GM13977 (cell line): ENCODE results near the gene MGRN1.

Experiments
- DNase-seq: peaks from one replicate; pipeline ENCODE4 v3.0.0; 2012; ENCODE audit warnings: low spot score
- in situ Hi-C: fragments of 300-500 bp; cut with MboI; formaldehyde crosslinking; loops from one replicate; pipeline ENCODE4 v1.12.0; 2022; ENCODE audit warnings: low sequenced_read_pairs, low pct_unique_long_range_greater_than_20kb, mixed read lengths, inconsistent platforms; ENCODE audit not compliant: unreplicated experiment
- TF ChIP-seq, protein P1 (sequence below): IDR thresholded peaks from 2 replicates; pipeline ENCODE4 v1.5.1; 2012; ENCODE audit warnings: mild to moderate bottlenecking, control low read depth; ENCODE audit not compliant: insufficient read depth; ENCODE audit errors: extremely low read depth, missing control alignments

Gene MGRN1

DNA sequence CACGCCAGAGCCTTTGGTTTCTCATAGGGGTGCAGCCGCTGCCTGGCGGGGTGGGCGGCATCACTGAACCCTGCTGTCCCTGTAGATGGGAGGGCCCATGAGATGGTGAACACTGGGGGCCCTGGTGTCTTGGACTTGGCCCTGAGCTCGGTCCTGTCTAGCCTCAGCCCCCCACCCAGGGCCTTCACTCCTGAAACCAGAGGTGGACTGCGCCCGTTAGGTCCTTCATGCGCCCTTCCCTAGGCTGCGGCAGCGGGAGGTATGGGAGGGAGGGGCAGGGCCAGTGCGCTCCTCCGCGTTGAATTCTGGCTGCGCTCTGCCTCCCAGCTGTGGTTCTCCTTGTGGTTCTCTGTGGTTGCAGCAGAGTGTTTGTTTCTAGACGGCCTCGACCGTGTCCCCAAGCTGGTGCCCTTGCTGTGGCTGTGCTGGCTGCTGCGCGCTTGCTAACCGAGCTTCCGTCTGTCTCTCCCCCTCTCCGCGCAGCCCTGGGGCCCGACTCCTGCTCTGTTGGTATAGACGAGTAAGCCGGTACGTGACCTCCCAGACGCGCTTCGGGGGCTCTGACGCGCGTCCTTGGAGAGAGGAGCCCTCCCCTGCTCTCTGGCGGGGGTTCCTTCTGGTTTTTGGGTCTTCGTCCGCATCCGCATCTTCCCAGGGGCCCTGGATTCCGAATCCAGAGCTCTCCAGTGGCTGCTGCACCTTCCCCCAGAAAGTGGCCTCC is 61.3 kb downstream of the MGRN1 start:
- TF ChIP-seq, protein P1, sequence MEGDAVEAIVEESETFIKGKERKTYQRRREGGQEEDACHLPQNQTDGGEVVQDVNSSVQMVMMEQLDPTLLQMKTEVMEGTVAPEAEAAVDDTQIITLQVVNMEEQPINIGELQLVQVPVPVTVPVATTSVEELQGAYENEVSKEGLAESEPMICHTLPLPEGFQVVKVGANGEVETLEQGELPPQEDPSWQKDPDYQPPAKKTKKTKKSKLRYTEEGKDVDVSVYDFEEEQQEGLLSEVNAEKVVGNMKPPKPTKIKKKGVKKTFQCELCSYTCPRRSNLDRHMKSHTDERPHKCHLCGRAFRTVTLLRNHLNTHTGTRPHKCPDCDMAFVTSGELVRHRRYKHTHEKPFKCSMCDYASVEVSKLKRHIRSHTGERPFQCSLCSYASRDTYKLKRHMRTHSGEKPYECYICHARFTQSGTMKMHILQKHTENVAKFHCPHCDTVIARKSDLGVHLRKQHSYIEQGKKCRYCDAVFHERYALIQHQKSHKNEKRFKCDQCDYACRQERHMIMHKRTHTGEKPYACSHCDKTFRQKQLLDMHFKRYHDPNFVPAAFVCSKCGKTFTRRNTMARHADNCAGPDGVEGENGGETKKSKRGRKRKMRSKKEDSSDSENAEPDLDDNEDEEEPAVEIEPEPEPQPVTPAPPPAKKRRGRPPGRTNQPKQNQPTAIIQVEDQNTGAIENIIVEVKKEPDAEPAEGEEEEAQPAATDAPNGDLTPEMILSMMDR, result no peak
- in situ Hi-C loops, result no loop called here
- no peak for DNase-seq

DNA sequence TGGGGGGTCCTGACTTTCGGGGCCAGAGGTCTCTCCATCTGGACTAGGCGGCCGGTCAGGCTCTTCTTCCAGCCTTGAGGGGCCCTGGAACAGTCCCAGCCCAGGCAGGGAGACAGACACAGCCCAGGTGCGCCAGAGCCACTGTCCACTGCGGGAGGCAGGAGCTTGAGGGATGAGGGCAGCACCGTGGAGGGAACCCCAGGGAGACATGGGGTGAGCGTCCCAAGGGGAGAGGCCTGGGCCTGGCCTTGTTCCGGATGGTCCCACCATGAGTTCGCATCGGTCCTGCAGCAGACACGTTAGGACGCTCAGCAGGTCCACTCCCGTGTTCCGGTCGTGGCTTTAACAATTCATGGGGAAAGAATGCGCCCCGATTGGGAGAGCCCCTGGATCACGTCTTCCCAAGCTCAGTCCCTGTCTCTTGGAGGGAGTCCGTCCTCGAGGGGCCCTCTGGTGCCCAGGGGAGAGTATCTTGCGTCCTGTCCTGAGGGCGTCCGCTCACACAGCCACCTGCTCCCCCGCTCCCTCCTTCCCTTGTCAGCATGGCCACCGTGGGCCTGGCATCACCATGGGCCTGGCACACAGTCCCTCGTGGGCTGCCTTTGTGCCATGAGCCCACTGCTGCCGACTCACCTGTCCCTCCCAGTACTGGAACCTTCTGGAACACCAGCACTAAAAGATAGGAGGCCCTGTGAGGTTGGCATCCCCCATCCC is 62.0 kb downstream of the MGRN1 start:
- in situ Hi-C loops, result no loop called here
- no peak for DNase-seq
- TF ChIP-seq, protein P1, result no peak

DNA sequence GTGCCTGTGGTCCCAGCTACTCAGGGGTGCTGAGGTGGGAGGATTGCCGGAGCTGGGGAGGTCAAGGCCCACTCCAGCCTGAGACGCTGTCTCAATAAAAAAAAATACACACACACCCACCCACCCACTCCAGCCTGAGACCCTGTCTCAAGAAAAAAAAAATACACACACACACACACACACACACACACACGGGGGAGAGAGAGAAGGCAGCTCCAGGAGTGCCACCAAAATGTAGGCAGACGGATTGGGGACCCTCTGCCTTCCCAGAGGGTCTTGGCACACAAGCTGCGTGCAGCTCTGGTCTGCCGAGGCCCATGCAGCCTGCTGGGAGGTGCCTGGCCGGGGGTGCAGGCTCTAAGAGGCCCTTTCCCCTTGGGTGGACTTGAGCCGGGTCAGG is 62.8 kb downstream of the MGRN1 start:
- no peak for DNase-seq
- TF ChIP-seq, protein P1, result no peak
- in situ Hi-C loops, result no loop called here

DNA sequence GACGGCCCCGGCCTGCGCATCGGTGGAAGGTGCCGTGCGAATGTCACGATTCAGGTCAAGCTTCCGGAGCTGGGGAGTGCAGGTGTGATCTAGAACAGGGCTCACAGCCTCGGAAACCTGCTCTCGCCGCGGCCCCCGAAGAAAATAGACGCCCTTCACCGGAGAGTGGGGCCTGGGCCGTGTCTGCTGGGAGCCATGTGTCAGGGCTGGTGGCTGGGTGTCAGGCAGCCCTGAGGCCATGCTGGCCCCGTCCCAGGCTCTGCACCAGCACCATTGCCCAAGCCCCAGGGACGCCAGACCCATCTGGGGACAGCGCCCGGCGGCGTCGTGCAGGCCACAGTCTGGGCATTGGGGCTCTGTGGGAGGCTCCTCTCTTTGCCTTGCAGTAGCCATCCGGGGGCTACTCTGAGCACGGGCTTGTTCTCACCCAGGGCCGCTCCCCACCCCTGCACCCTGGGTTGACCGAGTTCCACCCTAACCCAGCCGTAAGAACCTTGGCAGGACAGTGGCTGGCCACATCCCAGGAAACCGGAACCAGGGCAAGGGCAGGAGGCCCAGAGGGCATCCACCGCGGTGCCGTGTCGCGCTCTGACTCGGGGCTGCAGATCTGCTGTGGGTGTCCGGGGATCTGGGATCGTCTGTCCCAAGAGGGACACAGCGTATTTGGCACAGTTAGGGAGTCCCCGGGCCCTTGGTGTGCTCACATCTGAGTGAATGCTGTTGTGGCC is 63.5 kb downstream of the MGRN1 start:
- no peak for DNase-seq
- in situ Hi-C loops, result no loop called here
- TF ChIP-seq, protein P1, result no peak

DNA sequence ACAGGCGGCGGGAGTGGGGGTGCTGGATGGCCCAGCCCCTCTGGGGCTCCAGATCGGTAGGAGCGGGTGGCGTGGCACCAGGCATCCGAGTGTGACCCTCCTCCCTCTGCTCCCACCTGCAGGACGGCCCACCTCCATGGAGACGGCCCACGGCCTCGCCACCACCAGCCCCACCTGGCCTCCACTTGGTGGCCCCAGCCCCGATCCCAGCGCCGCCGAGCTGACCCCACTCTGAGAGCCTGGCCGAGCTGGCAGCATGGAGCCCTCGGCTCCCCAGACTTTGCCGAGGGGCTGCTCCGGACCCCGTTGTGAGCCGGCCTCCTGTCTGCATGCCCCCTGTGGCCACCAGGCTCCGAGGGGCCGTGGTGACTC is 64.0 kb downstream of the MGRN1 start:
- TF ChIP-seq, protein P1, result no peak
- in situ Hi-C loops, result no loop called here
- DNase-seq, result no peak

DNA sequence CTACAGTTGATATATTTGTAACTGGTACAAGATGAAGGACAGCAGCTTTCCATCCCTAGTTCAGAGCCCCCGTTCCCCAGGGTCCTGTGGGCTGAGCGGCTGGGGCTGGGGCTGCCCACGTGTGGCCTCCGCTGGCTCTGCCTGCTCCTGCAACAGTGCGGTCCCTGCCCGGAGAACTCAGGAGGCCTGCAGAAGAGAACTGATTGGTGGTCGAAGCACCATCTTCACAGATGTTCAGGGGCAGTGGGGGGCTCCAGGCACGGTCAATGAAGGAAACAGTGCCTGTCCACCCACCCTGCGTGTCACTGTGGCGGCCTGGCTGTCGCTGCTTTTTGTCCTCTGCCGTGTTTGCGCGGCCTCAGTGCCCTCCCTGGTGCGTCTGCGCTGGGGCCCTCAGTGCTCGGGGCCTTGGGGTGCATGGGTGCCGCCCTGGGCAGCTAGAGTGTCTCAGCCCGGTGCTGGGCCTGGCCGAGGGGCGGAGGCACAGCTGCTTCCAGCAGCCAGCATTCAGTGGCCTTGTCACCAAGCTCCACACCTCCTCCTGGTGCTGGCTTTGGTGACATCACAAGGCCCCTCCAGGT is 64.6 kb downstream of the MGRN1 start:
- no peak for DNase-seq
- in situ Hi-C loops, result no loop called here
- TF ChIP-seq, protein P1, result no peak
